ENCODE results near the gene SREBF1.

GRCh38 chr17:17819561-17819995, 17.2 kb downstream of the SREBF1 start:
- no peak for TF ChIP-seq EZH2phosphoT487 (IDR thresholded peaks at IDR 0.05; ENCODE audit: borderline replicate concordance, low read length)
- TF ChIP-seq CTCF (conservative IDR thresholded peaks at IDR 0.05; ENCODE audit: low read depth, low read length): no peak
